GM18519 (cell line): ENCODE data around the gene USP8.
"Not testable (repeated sequence)": the region's sequence is repeated elsewhere in the genome, so short reads cannot be mapped to it uniquely, and the experiment has no call there.

Source experiments
- ATAC-seq: cut with Tn5 transposase; IDR thresholded peaks from one replicate; pipeline ENCODE4 v1.9.1; 2021; ENCODE audit warnings: mild to moderate bottlenecking, moderate library complexity; ENCODE audit not compliant: unreplicated experiment, low FRiP score

Gene USP8

DNA sequence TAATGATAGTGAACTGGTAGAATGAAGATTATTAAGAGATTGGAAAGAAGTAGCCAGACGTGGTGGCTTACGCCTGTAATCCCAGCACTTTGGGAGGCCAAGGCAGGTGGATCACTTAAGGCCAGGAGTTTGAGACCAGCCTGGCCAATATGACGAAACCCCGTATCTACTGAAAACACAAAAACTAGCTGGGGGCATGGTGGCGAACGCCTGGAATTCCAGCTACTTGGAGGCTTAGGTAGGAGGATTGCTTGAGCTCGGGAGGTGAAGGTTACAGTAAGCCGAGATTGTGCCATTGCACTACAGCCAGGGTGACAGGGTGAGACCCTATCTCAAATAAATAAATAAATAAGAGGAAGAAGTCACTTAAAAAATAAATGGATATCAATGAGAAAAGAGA lies 14.0 kb downstream of the USP8 start:
- ATAC-seq: no peak

DNA sequence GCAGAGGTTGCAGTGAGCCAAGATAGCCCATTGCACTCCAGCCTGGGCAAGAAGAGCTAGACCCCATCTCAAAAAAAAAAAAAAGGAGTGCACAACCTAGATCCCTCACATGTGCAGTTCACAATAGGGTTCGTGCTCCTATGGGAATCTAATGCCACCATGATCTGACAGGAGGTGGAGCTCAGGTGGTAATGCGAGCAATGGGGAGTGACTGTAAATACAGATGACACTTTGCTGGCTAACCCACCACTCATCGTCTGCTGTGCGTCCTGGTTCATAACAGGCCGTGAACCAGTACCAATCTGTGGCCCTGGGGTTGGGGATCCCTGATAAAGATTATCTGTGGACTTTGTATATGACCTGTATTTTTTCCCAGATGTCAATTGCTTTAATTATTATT lies 16.7 kb downstream of the USP8 start:
- no peak for ATAC-seq

DNA sequence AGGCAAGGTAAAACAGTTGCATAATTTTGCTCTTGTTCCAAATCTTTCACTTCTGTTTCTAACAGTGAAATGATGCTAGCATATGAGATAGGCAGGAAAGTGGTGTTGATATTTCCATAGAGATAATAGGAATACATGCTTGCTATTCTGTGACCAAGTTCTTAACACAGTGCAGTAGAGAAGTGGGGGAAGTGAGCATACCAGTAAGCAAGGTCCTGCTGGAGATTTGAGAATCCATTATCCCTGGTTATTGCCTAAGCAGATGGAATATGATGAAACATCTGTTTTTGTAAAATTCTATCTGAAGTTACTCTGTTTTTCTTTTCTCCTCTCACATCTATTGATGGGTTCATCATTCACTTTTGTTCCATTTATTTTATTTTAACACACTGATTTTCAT lies 28.7 kb downstream of the USP8 start:
- no peak for ATAC-seq

DNA sequence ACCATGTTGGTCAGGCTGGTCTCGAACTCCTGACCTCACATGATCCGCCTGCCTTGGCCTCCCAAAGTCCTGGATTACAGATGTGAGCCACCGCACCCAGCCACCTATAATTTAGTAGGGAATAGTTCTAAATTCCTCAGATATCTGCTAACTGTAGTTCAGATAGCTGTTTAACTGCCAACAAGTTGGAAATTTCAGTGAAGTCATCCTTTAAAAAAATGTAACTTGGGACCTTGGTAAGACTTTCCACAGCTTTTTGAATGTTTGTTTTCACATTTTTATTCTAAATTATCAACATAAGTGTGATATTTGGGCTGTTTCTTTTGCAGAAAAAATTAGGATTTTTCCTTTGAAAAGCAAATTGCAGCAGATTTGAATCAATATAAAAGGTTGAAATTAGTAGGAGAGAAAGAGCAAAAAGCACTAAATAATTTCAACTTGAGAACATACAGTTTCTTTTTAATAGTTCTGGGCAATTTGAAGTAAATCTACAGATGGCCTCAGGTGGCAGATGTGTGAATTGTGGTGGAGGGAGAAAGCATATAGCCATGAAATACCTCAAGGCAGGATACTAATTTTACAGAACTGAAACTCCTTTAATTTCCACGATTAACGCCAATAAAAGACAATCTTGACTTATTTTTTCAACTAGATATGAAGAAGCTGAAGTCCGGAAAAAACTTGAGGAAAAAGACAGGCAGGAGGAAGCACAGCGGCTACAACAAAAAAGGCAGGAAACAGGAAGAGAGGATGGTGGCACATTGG lies 34.3 kb downstream of the USP8 start:
- no peak for ATAC-seq

DNA sequence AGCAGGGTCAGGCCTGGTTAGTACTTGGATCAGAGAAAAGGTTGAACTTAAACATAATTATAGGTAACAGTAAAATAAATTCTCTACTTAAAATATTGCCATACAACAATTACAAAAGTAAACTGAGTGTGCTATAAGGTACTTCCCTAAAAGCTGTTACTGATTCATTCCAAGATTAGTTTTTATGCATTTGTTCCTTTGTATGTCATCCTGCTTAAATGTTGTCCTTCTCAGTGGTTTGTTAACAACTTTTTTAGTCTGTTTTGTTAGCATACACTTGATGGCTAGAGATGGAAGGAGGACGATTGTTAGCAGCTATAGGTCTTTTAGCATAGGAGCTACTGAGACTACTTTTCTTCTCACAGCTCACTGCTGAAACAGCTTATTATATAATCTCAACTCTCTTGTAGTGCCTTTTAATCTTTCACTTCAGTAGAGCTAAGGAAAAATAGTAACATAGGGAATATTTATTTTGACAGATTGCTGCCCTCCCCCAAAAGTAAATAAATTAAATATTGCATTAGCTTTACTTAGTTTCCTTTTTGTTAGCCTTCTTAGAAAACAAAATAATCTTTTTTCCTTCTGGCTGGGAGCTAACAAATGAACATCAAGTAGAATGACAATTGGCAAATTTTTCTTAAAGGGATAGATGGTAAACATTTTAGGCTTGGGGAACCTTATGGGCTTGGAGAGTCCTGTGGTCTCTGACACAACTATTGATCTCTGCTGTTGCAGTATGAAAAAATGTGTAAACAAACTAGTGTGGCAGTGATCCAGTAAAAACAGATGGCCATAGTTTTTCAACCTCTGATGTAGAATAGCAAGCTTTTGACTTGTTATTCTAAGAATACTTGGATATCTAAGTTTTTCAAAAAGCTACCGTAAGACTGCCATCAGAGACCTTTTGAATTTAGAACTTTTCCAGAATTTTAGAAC lies 39.5 kb downstream of the USP8 start:
- ATAC-seq: no peak

DNA sequence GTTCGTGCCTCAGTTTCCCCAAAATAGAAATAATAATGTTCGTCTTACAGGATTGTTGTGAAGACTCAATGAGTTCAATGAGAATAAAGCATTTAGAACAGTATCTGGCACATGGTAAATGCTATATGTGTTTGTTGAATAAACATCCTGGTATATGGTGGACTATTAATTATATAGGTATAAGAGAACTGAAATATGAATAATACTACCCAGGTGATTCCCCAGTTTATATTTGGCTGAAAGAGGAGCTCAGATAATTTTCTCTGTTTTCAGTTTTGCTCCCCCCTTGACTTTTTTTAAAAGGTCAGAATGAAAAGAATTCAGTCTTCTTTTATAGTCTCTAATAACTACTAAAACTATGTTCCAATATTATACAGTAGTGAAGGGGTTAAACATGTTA lies 46.9 kb downstream of the USP8 start:
- ATAC-seq: no peak

DNA sequence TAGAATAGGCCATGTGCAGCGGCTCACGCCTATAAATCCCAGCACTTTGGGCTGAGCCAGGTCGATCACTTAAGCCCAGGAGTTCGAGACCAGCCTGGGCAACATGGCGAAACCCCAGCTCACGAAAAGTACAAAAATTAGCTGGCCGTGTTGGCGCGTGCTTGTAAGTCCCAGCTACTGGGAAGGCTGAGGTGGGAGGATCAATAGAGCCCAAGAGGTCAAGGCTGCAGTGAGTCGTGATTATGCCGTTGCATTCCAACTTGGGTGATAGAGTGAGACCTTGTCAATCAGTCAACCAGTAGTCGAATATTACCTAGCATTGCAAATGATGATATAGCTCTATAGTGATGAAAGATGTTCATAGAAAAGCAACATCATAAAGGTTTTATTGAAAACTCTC lies 51.9 kb downstream of the USP8 start:
- ATAC-seq: no peak

DNA sequence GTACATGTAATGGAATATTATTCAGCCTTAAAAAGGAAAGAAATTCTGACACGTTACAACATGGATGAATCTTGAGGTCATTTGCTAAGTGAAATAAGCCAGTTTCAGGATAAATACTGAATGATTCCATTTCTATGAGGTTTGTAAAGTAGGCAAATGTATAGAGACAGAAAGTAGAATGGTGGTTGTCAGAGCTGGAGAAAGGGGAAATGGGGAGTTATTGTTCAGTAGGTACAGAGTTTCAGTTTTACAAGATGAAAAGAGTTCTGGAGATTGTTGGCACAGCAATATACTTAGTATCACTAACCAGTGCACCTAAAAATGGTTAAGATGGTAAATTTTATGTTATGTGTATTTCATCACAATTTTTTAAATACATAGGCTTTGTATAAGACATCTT lies 60.6 kb downstream of the USP8 start:
- ATAC-seq: peak; percentile 53

DNA sequence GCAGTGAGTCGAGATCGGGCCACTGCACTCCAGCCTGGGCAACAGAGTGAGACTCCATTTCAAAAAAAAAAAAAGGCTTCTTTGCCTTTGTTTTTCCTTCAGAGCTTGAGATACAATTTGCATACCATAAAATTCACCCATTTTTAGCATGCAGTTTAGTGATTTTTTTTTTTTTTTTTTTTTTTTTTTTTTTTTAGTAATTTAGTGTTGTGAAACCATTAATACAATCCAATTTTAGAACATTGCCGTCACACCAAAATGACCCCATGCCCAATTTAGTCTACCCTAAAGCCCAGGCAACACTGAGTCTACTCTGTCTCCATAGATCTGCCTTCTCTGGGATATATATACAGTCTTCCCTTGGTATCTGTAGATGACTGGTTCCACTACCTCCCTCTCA lies 61.2 kb downstream of the USP8 start:
- no peak for ATAC-seq

DNA sequence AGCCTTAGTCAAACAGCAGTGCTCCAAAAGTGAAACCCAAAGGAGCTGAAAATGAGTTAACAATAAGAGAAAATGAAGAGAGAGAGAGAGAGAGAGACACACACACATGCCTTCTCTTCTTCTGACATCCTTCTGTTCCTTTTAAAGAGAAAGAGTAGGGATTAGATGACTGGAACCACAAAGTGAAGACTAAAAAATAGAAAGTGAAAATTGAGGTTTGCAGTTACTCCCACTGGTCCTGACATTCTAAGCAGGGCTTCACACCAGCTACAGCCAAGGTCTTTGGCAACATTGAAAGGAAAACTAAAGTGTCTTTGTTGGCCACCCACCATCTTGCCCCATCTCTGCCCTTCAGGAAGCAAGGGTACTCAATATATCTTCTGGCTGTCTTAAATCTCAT lies 63.1 kb downstream of the USP8 start:
- ATAC-seq: no peak

DNA sequence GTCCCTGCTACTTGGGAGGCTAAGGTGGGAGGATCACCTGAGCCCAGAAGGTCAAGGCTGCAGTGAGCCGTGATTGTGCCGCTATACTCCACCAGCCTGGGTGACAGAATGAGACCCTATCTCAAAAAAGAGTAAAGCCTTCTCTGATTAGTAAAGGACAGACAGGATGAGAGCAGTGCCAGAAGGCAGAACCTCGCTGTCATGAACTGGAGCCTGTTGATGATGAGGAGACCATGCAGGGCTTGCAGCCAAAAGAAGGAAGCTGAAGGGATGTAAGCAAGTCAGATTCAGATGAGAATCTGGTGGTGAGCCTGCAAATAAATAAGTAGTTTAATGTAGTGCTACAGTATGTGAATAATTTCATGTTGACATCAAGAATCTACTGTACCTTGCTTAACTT lies 69.4 kb downstream of the USP8 start:
- ATAC-seq: no peak

DNA sequence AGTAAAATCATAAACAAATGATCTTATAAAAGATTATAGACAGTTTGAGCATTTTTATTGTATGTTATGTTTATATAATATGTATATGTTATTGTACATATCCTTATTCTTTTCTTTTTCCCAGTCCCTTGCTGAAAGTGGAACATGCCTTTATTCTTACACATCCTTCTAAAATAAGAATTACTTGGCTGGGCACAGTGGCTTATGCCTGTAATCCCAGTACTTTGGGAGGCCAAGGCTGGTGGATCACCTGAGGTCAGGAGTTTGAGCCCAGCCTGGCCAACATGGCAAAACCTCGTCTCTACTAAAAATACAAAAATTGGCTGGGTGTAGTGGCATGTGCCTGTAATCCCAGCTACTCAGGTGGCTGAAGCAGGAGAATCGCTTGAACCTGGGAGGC lies 70.3 kb downstream of the USP8 start:
- not testable (repeated sequence) for ATAC-seq

DNA sequence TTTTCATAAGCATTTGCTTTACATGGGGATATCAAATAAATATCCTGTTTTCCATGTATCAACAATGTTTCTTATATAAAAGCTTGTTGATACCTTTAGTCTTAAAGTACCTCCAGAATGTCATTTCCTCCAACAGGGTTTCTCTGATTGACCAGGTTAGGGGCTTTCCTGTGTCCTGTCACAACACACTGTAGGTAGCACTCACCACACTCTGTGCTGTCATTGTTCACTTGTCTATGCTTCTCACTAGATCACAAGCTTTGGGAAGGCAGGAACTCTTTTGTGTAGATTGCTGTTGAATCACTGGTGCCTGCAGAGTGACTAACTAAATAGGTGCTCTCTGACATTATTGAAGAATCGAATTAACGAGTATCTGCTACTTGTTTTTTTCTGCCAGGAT lies 72.5 kb downstream of the USP8 start:
- no peak for ATAC-seq

DNA sequence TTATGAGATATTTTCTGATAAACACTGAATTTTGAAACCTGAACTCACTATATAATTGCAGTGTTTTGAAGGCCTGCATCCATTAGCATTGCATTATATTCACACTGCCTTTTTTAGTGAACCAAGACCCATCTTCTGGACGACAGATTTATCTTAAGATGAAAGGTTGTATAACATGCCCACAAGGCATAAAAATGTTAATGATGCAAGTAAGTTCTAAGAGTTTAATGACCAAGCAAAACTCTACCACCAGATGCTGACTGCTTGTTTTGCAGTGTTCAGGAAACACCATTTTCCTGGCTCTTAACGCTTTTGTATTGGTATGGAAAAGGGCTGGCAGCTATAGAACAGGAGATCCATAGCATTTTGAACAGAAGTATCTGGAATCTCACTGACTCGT lies 76.1 kb downstream of the USP8 start:
- no peak for ATAC-seq

DNA sequence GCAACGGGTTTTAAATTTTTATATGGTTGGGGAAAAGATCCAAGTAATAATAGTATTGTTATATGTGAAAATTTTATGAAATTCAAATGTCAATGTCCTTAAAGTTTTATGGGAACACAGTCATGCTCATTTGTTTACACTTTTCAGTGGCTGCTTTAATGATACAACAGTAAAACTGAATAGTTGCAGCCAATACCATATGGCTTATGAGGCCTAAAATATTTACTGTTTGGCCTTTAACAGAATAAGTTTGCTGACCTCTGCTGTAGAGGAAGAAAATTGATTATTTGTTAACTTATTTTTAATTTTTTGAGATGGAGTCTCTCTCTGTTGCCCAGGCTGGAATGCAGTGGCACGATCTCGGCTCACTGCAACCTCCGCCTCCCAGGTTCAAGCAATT lies 77.6 kb downstream of the USP8 start:
- ATAC-seq: no peak

DNA sequence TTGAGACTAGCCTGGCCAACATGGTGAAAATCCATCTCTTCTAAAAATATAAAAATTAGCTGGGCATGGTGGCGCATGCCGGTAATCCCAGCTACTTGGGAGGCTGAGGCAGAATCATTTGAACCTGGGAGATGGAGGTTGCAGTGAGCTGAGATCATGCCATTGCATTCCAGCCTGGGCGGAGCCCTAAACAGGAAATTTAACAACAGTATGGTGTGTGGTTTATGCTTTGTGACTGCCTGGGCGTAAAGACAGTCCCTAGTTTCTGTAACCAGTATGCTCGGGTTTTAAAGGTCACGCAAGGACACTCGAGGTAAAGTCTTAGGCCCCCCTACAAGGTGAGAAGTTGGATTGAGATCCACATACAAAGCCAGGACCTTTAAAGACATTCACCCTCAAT lies 78.9 kb downstream of the USP8 start:
- no peak for ATAC-seq

DNA sequence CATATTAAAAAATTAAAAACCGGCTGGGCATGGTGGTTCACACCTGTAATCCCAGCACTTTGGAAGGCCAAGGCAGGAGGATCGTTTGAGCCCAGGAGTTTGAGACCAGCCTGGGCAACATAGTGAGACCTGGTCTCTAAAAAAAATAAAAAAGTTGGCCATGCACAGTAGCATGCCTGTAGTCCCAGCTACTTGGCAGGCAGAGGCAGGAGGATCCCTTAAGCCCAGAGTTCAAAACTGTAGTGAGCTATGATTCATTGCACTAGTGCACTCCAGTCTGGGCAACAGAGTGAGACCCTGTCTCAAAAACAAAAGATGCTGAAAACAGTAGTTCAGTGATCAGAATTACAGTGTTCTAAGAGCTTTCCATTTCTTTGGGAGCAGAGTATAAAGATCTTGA lies 81.5 kb downstream of the USP8 start:
- ATAC-seq: not testable (repeated sequence)

DNA sequence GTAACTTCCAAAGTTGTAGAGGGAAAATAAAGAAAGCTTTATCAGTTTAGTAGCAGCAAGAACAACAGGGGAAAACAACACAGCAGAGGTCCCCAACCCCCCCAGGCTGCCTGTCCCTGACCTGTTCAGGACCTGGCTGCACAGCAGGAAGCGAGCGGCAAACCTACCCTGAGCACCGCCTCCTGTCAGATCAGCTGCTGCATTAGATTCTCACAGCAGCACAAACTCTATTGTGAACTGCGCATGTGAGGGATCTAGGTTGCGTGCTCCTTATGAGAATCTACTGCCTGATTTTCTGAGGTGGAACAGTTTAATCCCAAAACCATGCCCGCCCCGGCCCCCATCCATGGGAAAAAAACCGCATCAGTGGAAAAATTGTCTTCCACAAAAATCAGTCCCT lies 81.9 kb downstream of the USP8 start:
- no peak for ATAC-seq

DNA sequence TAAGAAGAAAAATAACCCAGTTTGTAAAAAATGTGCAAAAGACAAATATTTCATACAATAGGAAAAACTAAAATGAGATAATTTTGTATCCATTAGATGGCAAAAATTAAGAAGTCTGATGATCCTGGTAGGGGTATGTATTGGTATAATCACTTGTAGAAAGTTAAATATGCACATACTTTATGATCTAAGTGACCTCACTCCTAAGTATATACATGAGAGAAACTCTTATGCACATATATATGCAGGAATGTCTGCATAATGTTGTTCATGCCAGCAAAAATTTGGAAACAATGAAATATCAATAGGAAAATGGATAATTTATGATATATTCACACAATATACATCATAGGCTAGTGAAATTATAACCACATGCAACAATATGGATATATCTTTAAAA lies 88.8 kb downstream of the USP8 start:
- no peak for ATAC-seq

DNA sequence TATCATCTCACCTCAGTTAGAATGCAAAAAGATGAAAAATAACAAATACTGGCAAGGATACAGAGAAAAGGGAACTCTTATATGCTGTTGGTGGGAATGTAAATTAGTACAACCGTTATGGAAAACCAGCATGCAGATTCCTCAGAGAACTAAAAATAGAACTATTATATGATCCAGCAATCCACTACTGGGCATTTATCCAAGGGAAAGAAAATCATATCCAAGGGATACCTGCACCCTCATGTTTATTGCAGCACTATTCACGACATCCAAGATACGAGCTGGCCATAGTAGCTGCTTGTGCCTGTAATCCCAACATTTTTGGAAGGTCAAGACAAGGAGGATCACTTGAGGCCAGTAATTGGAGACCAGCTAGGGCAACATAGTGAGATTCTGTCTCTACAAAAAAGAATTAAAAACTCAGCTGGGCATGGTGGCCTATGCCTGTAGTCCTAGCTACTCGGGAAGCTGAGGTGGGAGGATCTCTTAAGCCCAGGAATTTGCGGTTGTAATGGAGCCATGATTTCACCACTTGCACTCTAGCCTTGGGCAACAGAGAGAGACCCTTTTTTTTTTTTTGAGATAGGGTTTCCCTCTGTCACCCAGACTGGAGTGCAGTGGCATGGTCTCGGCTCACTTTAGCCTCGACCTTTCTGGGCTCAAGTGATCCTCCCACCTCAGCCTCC lies 95.7 kb downstream of the USP8 start:
- ATAC-seq: no peak

DNA sequence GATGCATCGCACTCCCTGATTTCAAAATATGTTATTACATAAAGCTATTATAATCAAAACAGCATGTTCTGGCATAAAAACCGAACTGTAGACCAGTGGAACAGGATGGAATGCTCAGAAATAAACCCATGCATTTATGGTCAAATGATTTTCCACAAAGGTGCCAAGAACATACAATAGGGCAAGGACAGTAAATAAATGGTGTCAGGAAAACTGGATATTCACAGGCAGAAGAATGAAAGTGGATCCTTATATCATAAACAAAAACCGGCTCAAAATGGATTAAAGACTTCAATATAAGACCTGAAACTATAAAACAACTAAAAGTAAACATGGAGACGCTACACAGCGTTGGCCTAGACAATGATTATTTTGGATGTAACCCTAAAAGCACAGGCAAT lies 99.6 kb downstream of the USP8 start:
- no peak for ATAC-seq
